Activated naive CD4-positive, alpha-beta T cell treated with anti-CD3 and anti-CD28 coated beads for 36 hours (primary cell): Measurements from ENCODE around the gene OPCML. TPM values are rescaled to one million over a fixed set of nuclear protein-coding genes. Genes with fewer than 3 reads are reported as not detected.

Experiments
- CTCF ChIA-PET: fragments of 350-600 bp; sonication (Branson Sonifier 250); formaldehyde crosslinking; loops from one replicate; lab custom pipeline; 2021; ENCODE audit warnings: antibody characterized with exemption; lab: Charles Lee
- DNase-seq: peaks from one replicate; pipeline ENCODE4 v3.0.0-alpha.2; 2020
- H3K27ac Mint-ChIP-seq: one replicate; pipeline ENCODE4 v1.8.0; 2021; ENCODE audit warnings: mild to moderate bottlenecking, mixed read lengths
- H3K27me3 Mint-ChIP-seq: one replicate; pipeline ENCODE4 v1.8.0; 2021; ENCODE audit warnings: low read depth, mixed read lengths
- H3K36me3 Mint-ChIP-seq: one replicate; pipeline ENCODE4 v1.8.0; 2021; ENCODE audit warnings: low read depth, mixed read lengths
- H3K4me1 Mint-ChIP-seq: one replicate; pipeline ENCODE4 v1.8.0; 2021; ENCODE audit warnings: low read depth, mixed read lengths
- H3K4me3 Mint-ChIP-seq: one replicate; pipeline ENCODE4 v1.8.0; 2021; ENCODE audit warnings: mild to moderate bottlenecking, moderate library complexity, mixed read lengths
- H3K9me3 Mint-ChIP-seq: one replicate; pipeline ENCODE4 v1.8.0; 2021; ENCODE audit warnings: mixed read lengths
- intact Hi-C: fragments of 100-400 bp; cut with micrococcal nuclease; formaldehyde crosslinking; loops from one replicate; pipeline ENCODE4 v1.15.1; 2023
- total RNA-seq, 2 experiments: library from RNA; stranded (reverse); gene quantifications; one replicate each; pipeline ENCODE4 v1.2.3, GENCODE V29; 2021

The OPCML gene
- total RNA-seq, 2 experiments from 2014 or later = not detected

- CTCF ChIA-PET = no interaction called here
- intact Hi-C loops = no loop called here
- Mint-ChIP-seq H3K9me3 (no peaks in the 10 kb centered on the region), H3K36me3 (no peaks in the 10 kb centered on the region), H3K27ac (no peak overlapping the region), H3K4me3 (no peak overlapping the region), H3K4me1 (no peaks in the 10 kb centered on the region), H3K27me3 (no peaks in the 10 kb centered on the region)
- no peak for DNase-seq
These were observed 867.1 kb downstream of the OPCML start for GRCh38 chr11:132665205-132665604.

- no peak for DNase-seq
- Mint-ChIP-seq H3K4me3 (no peak overlapping the region), H3K9me3 (no peaks in the 10 kb centered on the region), H3K36me3 (no peaks in the 10 kb centered on the region), H3K4me1 (no peaks in the 10 kb centered on the region), H3K27me3 (no peaks in the 10 kb centered on the region), H3K27ac (no peak overlapping the region)
- intact Hi-C loops = no loop called here
- CTCF ChIA-PET = no interaction called here
These were observed 873.6 kb downstream of the OPCML start for GRCh38 chr11:132658696-132659095.

- CTCF ChIA-PET = no interaction called here
- no peak overlapping the region for H3K4me3 Mint-ChIP-seq
These were observed 874.3 kb downstream of the OPCML start for GRCh38 chr11:132658004-132658403.

GRCh38 chr11:132655187-132655855 lies 877.0 kb downstream of the OPCML start:
- DNase-seq = no peak
- Mint-ChIP-seq H3K36me3 (no peaks in the 10 kb centered on the region), H3K4me3 (no peak overlapping the region), H3K9me3 (no peaks in the 10 kb centered on the region), H3K4me1 (no peaks in the 10 kb centered on the region), H3K27ac (no peak overlapping the region), H3K27me3 (no peaks in the 10 kb centered on the region)
- CTCF ChIA-PET = no interaction called here
- intact Hi-C loops = no loop called here

More at GRCh38 chr11:132658004-132658403, 874.3 kb downstream of the OPCML start:
- Mint-ChIP-seq H3K9me3 (no peaks in the 10 kb centered on the region), H3K27ac (no peak overlapping the region), H3K36me3 (no peaks in the 10 kb centered on the region), H3K4me1 (no peaks in the 10 kb centered on the region), H3K27me3 (no peaks in the 10 kb centered on the region)
- DNase-seq = no peak
- intact Hi-C loops = no loop called here

- Mint-ChIP-seq H3K4me3 (no peak overlapping the region), H3K27me3 (no peaks in the 10 kb centered on the region), H3K27ac (no peak overlapping the region), H3K9me3 (no peaks in the 10 kb centered on the region), H3K36me3 (no peaks in the 10 kb centered on the region), H3K4me1 (no peaks in the 10 kb centered on the region)
- no peak for DNase-seq
- intact Hi-C loops = no loop called here
- CTCF ChIA-PET = no interaction called here
These were observed 879.1 kb downstream of the OPCML start for GRCh38 chr11:132653237-132653636.

GRCh38 chr11:132650969-132651720 lies 881.2 kb downstream of the OPCML start:
- no peaks in the 10 kb centered on the region for H3K36me3 Mint-ChIP-seq
- CTCF ChIA-PET = no interaction called here
- intact Hi-C loops = no loop called here

GRCh38 chr11:132649277-132649676 lies 883.0 kb downstream of the OPCML start:
- Mint-ChIP-seq H3K36me3 (no peaks in the 10 kb centered on the region), H3K4me1 (no peaks in the 10 kb centered on the region), H3K4me3 (no peak overlapping the region), H3K27me3 (peaks cover 2% of the 10 kb centered on the region), H3K9me3 (no peaks in the 10 kb centered on the region), H3K27ac (no peak overlapping the region)
- CTCF ChIA-PET = no interaction called here
- DNase-seq = no peak
- intact Hi-C loops = no loop called here

More at GRCh38 chr11:132650969-132651720, 881.2 kb downstream of the OPCML start:
- H3K27me3 Mint-ChIP-seq = no peaks in the 10 kb centered on the region
- no peak overlapping the region for H3K27ac Mint-ChIP-seq
- no peaks in the 10 kb centered on the region for H3K9me3 Mint-ChIP-seq
- no peaks in the 10 kb centered on the region for H3K4me1 Mint-ChIP-seq
- no peak overlapping the region for H3K4me3 Mint-ChIP-seq
- DNase-seq = no peak

- Mint-ChIP-seq H3K4me3 (no peak overlapping the region), H3K9me3 (no peaks in the 10 kb centered on the region), H3K27me3 (peaks cover 2% of the 10 kb centered on the region), H3K4me1 (no peaks in the 10 kb centered on the region), H3K36me3 (no peaks in the 10 kb centered on the region), H3K27ac (no peak overlapping the region)
- CTCF ChIA-PET = no interaction called here
- DNase-seq = no peak
- intact Hi-C loops = no loop called here
These were observed 883.5 kb downstream of the OPCML start for GRCh38 chr11:132648851-132649250.

- no peak overlapping the region for H3K4me3 Mint-ChIP-seq
- intact Hi-C loops = no loop called here
- DNase-seq = no peak
- H3K27ac Mint-ChIP-seq = no peak overlapping the region
- CTCF ChIA-PET = no interaction called here
- H3K36me3 Mint-ChIP-seq = no peaks in the 10 kb centered on the region
- no peaks in the 10 kb centered on the region for H3K4me1 Mint-ChIP-seq
- H3K9me3 Mint-ChIP-seq = no peaks in the 10 kb centered on the region
- H3K27me3 Mint-ChIP-seq = peaks cover 2% of the 10 kb centered on the region
These were observed 885.4 kb downstream of the OPCML start for GRCh38 chr11:132646890-132647289.

GRCh38 chr11:132644520-132645239 lies 887.6 kb downstream of the OPCML start:
- CTCF ChIA-PET = no interaction called here
- H3K4me1 Mint-ChIP-seq = no peaks in the 10 kb centered on the region

GRCh38 chr11:132643239-132643638 lies 889.1 kb downstream of the OPCML start:
- H3K36me3 Mint-ChIP-seq = no peaks in the 10 kb centered on the region
- peaks cover 2% of the 10 kb centered on the region for H3K27me3 Mint-ChIP-seq
- no peaks in the 10 kb centered on the region for H3K4me1 Mint-ChIP-seq
- CTCF ChIA-PET = no interaction called here
- no peak for DNase-seq
- intact Hi-C loops = no loop called here
- no peaks in the 10 kb centered on the region for H3K9me3 Mint-ChIP-seq
- H3K4me3 Mint-ChIP-seq = no peak overlapping the region
- no peak overlapping the region for H3K27ac Mint-ChIP-seq

More at GRCh38 chr11:132644520-132645239, 887.6 kb downstream of the OPCML start:
- no peak for DNase-seq
- no peaks in the 10 kb centered on the region for H3K36me3 Mint-ChIP-seq
- H3K9me3 Mint-ChIP-seq = no peaks in the 10 kb centered on the region
- H3K4me3 Mint-ChIP-seq = no peak overlapping the region
- H3K27me3 Mint-ChIP-seq = peaks cover 2% of the 10 kb centered on the region
- intact Hi-C loops = no loop called here
- no peak overlapping the region for H3K27ac Mint-ChIP-seq

- DNase-seq = no peak
- Mint-ChIP-seq H3K27ac (no peak overlapping the region), H3K4me1 (no peaks in the 10 kb centered on the region), H3K9me3 (no peaks in the 10 kb centered on the region), H3K36me3 (no peaks in the 10 kb centered on the region), H3K4me3 (no peak overlapping the region), H3K27me3 (peaks cover 2% of the 10 kb centered on the region)
- intact Hi-C loops = no loop called here
- CTCF ChIA-PET = no interaction called here
These were observed 891.3 kb downstream of the OPCML start for GRCh38 chr11:132640952-132641351.
